ENCODE data around the gene COMTD1.

COMTD1 gene

DNA sequence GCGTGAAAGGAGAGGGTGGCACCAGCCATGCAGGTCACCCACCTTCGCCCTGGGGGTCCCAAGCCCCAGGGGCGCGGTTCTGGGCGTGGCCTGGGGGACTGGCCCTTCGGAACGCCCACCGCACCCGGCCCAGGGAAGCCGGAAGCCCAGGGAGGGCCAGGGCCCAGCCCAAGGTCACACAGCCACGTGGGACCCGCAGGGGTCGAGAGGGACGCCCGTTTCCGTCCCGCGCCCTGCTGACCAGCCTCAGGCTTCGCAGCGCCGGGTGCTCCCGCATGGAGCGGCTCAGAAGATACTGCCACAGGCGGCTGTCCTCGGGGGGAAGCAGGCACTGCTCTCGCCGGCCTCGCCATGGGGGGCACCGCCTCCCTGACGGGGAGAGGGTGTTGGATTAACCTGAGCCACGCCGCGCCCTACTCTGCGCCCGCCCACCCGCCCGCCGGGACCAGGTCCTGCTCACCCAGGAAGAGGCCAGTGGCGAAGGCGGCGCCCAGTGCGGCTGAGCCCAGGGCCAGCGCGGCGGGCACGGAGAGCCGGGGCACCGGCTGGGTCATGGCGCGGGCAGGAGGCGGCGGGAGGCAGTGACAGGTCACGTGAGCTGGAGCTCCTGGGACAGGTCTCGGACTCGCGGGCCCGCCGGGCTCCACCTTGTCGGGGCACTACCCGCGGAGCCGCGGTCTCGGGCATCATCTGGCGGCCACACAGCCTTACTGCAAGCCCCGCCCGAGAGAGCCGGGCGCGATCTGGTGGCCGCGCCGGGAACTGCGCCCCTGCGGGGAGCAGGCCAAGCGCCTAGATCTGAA, at the start of gene COMTD1:
TSS of gene COMTD1 (minus strand) at position 583 of the 803 bp plus-strand sequence. CDS start at position 554, 29 bp downstream.
- peak; percentile 97 for DNase-seq (ENCODE audit: low spot score)

DNA sequence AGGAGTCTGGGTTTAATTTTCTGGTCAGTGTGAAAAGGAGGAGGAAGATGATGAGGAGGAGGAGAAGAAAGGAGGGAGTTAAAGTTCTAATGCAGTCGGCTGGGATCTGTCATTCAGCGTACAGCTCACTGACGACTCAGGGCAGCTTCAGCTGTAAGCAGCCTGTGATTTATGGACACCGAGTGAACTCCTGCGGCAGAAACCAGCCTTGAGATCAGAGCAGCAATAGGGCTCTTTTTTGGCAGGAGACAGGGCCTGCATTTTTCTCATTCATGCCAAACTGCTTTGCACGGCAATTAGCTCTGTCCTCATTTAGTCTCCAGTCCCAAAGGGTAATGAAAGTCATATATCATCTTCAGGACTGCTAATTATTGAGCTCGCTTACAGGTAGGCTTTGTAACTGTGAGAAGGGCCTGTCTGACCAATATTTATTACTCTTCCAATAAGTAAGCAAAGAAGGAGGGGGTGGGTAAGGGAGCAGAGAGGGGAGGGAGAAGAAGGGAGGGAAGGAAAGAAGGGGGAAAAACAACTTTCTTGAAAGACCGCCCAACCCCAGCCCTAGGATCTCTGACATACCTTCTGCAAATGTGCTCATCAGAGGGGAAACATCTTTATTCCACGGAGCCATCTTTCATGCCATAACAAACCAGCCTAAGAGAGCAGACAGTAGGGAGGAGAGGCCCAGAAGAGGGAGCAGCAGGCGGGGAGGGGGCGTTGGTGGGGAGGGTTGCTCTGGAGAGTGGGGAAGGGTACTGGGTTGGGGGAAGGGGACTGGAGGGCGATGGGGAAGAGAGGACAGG, 48.1 kb upstream of the COMTD1 start:
- no peak for DNase-seq (ENCODE audit: low spot score)

DNA sequence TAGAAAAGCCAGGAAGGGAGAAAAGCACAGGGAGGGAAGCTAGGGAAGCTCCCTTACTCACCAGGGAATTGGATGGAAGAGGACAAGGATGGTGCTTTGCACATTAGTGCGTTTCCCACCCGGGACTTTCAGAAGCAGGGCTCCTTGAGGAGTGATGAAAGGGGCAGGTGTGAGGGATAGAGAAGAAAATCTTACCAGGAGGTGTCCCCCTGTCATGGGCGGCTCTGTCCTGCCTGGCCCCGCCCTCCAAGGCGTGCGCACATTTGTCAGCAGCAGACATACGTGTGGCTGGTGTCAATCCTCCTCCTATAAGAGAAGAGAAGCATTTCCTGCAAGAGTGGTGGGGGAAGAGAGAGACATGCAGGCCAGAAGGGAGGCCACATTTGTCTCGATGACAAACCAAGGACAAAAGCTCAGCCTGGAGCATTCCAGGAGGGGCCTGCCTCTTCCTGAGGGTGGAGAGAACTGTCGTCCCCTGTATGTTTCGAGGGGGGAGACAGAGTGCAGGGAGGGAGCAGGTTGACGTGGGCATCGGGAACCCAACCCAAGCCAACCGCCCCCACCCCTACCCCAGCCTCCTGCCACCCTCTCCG, 47.4 kb upstream of the COMTD1 start:
- DNase-seq (ENCODE audit: low spot score), result peak; percentile 55

DNA sequence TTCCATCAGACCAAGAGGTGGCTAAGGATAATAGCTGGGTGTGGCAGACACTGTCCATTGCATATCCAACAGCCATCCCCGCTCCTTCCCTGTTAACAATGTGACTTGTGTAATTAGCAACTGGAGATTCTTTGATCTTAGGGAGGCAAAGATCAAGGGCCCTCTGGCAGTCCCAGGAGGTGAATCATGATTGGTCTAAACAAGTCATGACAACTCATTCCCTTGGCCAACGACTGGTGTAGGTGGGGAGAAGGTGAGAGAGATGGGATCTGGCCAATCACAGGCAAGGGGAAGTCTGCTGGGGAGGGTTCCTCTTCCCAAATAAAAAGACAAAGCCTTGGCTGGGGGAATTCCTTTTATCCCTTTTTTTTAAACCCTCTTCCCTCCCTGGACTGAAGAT, 46.2 kb upstream of the COMTD1 start:
- no peak for DNase-seq (ENCODE audit: low spot score)

DNA sequence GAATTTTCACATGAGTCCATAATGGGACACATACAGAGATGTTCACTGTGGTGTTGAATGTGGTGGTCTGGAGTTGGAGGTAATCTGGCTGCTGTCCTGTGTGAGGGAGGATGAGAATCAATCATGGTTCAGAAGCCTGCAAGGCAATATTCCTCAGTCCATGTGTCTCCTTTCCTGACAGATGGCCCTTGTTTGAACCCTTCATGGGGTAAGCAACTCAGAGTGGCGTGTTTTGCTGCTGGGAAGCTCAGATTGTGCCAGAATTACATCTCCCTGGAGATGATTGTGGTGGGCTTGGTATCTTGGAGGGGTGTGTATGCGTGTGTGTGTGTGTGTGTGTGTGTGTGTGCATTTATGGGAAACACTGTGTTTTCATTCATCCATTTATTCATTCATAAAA, 44.5 kb upstream of the COMTD1 start:
- no peak for DNase-seq (ENCODE audit: low spot score)

DNA sequence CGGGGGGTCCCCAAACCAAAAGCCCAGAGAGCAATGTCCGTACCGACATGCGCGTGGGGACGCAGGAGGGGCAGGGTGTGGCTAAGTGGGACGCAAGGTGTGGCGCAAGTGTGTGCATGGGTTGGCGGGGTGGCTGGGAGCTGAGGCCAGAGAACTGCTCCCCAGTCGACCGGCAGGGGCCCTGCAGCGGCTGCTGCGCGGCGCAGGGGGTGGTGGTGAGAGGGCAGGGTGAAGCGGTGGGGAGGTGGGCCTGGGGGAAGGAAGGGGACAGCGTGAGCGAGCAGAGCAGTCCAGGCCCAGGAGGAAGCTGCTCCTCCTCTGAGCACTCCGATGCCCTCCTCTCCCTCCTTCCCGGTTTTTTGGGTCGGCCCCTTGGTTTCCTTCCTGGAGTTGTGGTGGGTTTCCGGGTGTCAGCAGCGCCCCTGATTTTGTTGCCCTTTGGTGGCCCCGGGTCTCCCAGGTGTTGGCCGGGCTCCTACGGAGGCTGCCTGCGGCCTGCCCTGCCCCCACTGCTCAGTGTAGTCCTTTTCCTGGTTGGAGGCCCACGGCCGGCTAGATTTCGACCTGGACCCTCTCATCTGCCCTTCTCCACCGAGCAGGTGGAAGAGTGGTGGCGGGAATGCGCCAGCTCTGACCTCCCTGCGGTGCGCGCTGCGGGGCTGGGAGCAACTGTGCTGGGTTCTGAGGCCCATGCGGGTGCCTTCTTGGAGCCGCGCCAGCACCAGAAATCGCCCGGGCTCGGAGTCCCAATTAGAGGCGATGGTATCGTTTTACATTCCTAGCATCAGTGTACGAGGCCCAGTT, 40.5 kb upstream of the COMTD1 start:
- DNase-seq (ENCODE audit: low spot score), result no peak

DNA sequence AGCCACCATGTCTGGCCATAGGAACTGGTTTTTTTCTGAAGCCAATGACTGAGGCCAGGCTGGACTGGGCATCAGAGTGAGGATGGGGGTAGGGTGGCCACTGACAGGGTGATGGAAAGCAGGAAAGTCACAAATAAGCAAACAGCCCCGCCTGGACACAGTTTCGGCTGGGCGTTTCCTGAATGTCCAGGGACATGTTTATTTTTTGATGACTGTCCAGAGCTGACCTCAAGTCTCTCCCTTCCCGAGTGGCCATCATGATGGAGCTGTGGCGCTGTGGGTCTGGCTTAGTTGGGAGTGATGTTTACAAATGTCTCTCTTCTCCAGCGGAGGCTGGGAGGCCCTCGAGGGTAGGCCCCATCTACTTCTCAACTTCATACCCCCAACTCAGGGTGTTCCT, 37.1 kb upstream of the COMTD1 start:
- DNase-seq (ENCODE audit: low spot score), result no peak

DNA sequence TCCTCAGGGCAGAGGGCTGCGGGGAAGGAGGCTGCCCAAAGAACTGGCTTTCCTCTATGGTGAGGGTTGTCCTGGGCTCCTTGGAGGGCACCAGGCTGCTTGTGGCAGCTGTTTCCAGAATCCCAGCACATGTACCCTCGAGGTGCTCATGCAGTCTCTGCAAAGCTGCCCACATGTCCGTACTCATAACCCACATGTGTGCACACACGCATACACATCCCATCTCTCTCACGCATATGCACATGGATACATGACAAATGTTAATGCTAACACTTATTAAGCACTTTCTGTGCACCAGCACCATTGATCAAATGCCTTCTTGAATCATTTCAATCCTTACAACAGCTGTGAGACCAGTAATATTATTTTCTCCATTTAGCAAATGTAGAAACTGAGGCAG, 36.3 kb upstream of the COMTD1 start:
- no peak for DNase-seq (ENCODE audit: low spot score)

DNA sequence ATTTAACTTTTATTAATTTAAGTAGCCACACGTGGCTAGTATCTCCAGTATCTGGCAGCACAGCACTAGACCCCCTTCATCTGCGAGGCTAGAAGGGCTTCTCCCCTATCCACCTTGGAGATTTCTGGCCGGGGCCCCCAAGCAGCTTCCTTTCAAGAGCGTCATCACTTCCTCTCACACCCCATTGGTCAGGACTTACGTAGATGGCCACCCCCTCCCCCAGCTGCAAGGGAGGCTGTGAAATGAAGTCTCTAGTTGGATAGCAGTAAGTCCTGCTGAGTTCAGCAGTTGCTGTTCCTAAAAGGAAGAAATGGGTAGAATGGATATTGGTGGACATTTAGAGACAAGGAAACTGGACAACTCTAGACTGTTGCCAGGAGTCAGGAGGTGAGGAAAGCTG, 33.8 kb upstream of the COMTD1 start:
- no peak for DNase-seq (ENCODE audit: low spot score)

DNA sequence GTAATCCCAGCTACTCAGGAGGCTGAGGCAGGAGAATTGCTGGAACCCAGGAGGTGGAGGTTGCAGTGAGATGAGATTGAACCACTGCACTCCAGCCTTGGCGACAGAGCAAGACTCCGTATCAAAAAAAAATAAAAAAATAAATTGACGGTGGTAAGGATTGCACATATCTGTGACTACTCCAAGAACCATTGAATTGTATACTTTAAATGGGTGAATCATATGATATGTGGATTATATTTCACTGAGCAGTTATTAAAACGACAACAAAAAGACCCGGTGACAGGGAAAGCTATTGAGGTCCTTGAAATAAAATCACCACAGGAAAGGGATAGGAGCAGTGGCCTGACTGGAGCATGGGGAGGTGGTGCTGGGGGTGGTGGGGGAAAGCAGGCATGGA, 31.2 kb upstream of the COMTD1 start:
- DNase-seq (ENCODE audit: low spot score), result no peak

DNA sequence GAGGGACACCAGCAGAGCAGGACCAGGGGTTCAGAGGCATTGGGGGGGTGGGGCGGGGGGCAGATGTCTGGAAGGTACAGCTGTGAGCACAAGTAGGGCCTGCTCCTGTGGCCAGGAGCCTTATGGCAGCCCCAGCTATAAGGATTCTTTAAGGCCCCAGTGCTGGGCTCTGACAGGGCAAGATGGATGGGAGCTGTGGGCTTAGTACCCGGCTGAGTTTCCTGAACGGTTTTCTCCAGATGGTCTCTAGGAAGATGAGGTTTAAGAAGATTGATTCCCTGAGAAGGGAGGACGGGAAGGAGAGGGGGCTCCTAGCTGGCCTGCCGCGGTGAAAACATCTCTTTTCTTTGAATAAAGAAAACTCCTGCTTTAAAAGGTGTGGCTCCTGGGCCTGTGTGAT, 30.1 kb upstream of the COMTD1 start:
- DNase-seq (ENCODE audit: low spot score), result no peak

DNA sequence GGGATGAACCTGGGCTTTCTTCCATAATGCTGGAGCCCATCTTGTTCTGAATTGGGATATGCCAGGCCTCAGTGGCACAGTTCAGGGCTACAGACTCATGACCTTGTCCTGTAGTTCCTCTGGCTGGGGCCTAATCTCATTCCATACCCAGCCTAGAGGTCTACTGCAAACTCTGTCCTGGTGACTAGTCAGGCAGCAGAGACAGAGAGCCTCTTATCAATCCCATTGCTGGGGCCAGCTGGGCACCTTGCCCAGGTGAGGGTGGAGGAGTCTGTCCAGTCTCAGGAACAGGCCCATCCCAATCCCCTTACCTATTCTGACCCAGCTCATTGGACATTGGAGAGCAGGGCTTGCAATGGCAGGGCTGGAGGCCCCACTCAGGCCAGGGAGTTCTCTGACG, 28.0 kb upstream of the COMTD1 start:
- DNase-seq (ENCODE audit: low spot score), result no peak

DNA sequence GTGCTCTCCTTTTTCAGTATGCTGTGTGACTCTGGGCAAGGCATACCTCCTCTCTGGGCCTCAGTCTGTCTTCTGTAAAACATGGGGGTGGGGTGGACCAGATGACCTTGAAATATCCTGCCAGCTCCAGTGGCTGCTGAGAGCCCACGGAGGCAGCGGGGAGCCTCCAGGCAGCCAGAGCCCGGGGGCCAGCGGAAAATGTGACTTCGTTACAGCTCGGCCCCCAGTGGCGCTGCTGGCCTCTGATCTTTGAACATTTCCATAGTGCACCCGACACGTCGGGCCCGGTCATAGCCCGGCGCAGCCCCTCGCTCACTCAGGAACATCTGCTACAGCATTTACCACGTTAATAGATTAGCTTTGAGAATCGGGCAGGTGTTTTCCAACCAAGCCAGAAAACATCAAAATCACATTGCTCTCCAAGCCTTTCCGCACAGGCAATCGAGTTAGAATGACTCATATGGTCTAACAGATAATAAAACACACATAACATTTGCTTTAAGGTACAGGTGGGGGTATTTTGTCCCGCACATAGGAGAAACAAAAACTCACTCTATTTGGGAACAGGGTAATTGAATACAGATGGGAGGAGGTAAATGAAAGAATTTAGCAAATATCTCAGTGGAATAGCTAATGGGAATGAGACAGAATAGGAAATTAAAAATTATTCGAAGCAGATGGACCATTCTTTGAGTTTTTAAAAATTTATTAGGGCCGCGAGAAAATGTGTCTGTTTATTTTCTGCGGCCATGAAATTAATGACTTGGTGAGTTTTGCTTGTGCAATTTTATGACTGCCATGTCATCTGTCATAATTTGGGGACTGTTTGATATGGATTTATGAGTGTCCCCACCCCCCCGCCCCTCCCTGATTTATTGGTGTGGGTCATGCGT, 26.3 kb upstream of the COMTD1 start:
- no peak for DNase-seq (ENCODE audit: low spot score)

DNA sequence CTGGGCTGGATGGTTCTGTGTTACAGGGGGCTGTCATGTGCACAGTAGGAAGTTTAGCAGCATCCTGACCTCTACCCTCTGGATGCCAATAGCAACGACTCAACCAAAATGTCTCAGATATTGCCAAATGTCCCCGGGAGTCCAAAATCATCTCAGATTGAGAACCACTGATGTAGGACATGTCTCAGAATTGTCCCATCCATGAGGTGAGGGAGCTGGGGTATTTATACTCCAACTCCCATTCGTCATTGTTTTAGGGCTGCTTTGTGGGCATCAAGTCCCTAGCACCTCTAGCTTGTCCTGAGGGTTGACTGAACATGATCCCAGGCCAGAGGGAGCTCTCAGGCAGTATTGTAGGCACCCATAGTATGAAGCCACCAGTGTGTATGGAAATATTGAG, 25.2 kb upstream of the COMTD1 start:
- DNase-seq (ENCODE audit: low spot score), result no peak

DNA sequence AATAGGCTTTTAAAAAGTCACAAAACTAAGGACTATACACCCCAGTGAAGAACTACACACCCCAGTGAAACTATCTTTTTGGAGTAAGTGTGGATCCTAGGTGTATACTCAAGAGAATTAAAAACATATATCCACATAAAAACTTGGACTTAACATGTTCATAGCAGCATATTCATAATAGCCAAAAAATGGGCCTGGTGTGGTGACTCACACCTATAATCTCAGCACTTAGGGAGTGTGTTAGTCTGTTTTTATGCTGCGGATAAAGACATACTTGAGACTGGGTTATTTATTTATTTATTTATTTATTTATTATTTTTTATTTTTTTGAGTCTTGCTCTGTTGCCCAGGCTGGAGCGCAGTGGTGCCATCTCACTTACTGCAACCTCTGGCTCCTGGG, 19.0 kb upstream of the COMTD1 start:
- no peak for DNase-seq (ENCODE audit: low spot score)

DNA sequence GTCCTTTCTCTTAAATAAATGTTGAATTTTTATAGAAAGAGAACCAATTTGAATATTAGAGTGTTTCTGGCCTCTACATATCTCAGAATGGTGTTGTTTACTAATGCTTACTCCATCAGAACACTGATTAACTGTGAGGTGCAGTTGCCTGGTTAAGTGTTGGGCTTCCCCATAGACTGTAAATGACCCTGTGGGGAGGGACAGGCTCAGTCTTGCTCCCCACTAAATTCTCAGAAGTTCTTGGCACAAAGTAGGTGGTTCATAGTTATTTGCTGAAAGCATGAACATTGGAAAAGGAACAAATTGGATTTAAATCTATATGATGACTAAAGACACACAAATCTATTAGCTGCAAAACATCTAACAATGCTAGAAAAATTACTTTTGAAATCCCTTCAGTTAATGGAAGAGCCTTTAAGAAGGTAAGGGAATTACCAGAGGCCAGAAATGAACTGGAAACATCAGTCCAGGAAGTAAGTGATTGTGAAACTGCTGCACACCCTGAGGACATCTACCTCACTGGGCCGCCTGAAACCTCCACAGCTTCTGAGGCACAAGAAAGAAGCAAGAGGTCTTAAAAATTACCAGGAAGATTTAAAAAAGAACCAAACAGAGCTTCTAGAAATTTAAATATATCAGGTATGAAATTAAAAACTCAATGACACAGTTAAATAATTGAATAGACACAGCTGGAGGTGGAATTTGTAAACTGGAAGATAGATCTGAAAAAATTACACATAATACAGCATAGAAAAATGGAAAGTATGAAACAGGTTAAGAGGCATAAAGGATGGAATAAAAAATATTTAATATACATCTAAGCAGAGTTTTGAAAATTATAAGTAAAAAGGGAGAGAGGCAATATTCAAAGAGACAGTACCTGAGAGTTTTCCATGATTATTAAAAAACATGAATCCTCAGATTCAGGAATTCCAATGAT, 17.8 kb upstream of the COMTD1 start:
- no peak for DNase-seq (ENCODE audit: low spot score)

DNA sequence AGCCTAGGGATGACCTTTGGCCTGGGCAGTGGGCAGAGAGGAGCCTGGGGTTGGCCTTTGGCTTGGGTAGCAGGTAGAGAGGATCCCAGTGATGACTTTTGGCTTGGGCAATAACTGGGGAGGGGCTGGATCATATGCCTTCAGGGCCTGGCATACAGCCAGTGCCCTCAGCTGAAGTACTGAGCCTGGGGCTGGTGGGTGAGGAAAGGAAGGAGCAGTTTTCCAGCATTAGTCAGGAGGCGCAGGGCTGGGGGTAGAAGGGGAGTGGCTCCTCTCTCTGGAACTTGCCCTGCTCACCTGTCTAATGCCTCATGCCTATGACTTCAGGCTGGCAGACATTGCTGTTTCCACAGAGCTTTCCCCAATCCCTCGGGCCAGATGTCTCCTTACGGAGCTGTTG, 15.2 kb upstream of the COMTD1 start:
- no peak for DNase-seq (ENCODE audit: low spot score)

DNA sequence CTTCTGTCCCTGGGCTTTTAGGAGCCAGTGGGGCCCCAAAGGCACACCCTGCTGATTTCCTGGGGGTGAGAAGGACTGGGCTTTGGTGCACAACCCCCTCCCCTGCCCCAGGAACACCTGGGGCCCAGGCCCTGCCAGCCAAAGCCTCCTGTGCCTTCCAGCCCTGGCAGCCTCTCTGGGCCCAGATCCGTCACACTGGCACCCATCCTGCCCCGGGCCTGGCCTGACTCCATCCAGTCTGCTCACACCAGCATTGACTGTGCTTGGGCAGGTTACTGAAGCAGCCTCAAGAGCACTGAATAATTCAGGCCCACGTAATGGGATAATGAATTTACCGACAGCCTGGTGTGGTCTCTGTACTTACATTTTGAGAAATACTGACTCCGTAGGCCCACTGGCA, 12.0 kb upstream of the COMTD1 start:
- DNase-seq (ENCODE audit: low spot score), result no peak

DNA sequence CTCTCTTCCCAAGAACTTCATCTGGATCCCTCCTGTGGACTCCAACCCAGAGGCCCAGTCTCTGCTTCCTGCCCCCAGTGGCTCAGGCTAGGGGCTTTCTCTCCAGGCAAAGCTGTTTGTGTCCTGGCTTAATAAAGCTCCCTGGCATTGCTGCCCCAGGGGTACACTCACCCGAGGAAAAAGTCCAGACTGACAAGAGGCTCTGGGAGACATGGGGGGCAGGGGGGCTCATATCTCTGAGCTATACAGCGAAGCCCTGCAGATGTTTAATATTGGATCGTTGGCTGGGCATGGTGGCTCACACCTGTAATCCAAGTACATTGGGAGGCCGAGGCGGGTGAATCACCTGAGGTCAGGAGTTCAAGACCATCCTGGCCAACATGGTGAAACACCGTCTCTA, 10.7 kb upstream of the COMTD1 start:
- DNase-seq (ENCODE audit: low spot score), result no peak
